ENCODE data around the gene HGFAC.

HGFAC gene

GRCh38 chr4:3445829-3446545 is 4.2 kb downstream of the HGFAC start:
- no peak for TF ChIP-seq CTCF (IDR thresholded peaks at IDR 0.05; ENCODE audit: borderline replicate concordance, control extremely low read depth, extremely low read depth, insufficient read depth, missing control alignments)
- in situ Hi-C loops (cut with MboI; ENCODE audit: low sequenced_read_pairs, unreplicated experiment): no loop called here

GRCh38 chr4:3446631-3447320 is 5.0 kb downstream of the HGFAC start:
- no peak for TF ChIP-seq CTCF (IDR thresholded peaks at IDR 0.05; ENCODE audit: borderline replicate concordance, control extremely low read depth, extremely low read depth, insufficient read depth, missing control alignments)
- DNase-seq (ENCODE audit: low spot score): no peak
- in situ Hi-C loops (cut with MboI; ENCODE audit: low sequenced_read_pairs, unreplicated experiment): no loop called here

More at GRCh38 chr4:3445829-3446545, 4.2 kb downstream of the HGFAC start:
- no peak for DNase-seq (ENCODE audit: low spot score)

GRCh38 chr4:3447431-3448395 is 5.9 kb downstream of the HGFAC start:
- in situ Hi-C loops (cut with MboI; ENCODE audit: low sequenced_read_pairs, unreplicated experiment): no loop called here
- no peak for DNase-seq (ENCODE audit: low spot score)
- no peak for TF ChIP-seq CTCF (IDR thresholded peaks at IDR 0.05; ENCODE audit: borderline replicate concordance, control extremely low read depth, extremely low read depth, insufficient read depth, missing control alignments)

GRCh38 chr4:3449047-3449573 is 7.3 kb downstream of the HGFAC start:
- in situ Hi-C loops (cut with MboI; ENCODE audit: low sequenced_read_pairs, unreplicated experiment): no loop called here
- DNase-seq (ENCODE audit: low spot score): no peak
- TF ChIP-seq CTCF (IDR thresholded peaks at IDR 0.05; ENCODE audit: borderline replicate concordance, control extremely low read depth, extremely low read depth, insufficient read depth, missing control alignments): no peak

- in situ Hi-C loops (cut with MboI; ENCODE audit: low sequenced_read_pairs, unreplicated experiment): loop anchor here (5.0 kb wide), 1 partner anchor 98 kb away; no protein-coding TSS in a partner anchor
- TF ChIP-seq CTCF (IDR thresholded peaks at IDR 0.05; ENCODE audit: borderline replicate concordance, control extremely low read depth, extremely low read depth, insufficient read depth, missing control alignments): no peak
- DNase-seq (ENCODE audit: low spot score): no peak
Observed at GRCh38 chr4:3449574-3450534, 8.1 kb downstream of the HGFAC start.
